CD14-positive monocyte (primary cell): ENCODE data around the gene PAK5. TPM values are rescaled to one million over a fixed set of nuclear protein-coding genes. Genes with fewer than 3 reads are reported as not detected.

ENCODE experiments used
- DNase-seq, 3 donors: peaks; one replicate each; pipeline ENCODE4 v3.0.0-alpha.2; 2011 to 2022
- H2AFZ ChIP-seq: 2 replicates; pipeline ENCODE4 v1.6.0; 2012; ENCODE audit warnings: mild to moderate bottlenecking, low read depth, low read length, inconsistent platforms; ENCODE audit not compliant: insufficient read depth, poor library complexity, severe bottlenecking
- H3K27ac ChIP-seq, 2 donors: 1 replicate in 1 of 2; 2 replicates in 1 of 2; pipeline ENCODE4 v1.5.1; 2012 to 2013; ENCODE audit warnings: low read length in 2 of 2, control low read depth in 1 of 2, inconsistent platforms in 1 of 2, low read depth in 1 of 2, mild to moderate bottlenecking in 1 of 2
- H3K27me3 ChIP-seq, 2 donors: one replicate each; pipeline versions ENCODE4 v1.6.0 to v1.6.1; 2011 to 2013; ENCODE audit warnings: low read length in 2 of 2; ENCODE audit not compliant: control insufficient read depth in 2 of 2, insufficient read depth in 2 of 2
- H3K36me3 ChIP-seq, 2 donors: replicated peaks in 1 of 2; 1 replicate in 1 of 2; 2 replicates in 1 of 2; pipeline versions ENCODE4 v1.5.1 to v1.6.1; 2012 to 2013; ENCODE audit warnings: low read length in 2 of 2, control low read depth in 1 of 2, inconsistent platforms in 1 of 2, mild to moderate bottlenecking in 1 of 2; ENCODE audit not compliant: insufficient read depth in 2 of 2, control insufficient read depth in 1 of 2
- H3K4me1 ChIP-seq, 2 donors: 1 replicate in 1 of 2; 2 replicates in 1 of 2; pipeline versions ENCODE4 v1.5.1 to v1.6.1; 2012 to 2013; ENCODE audit warnings: low read length in 2 of 2, control low read depth in 1 of 2, inconsistent platforms in 1 of 2, mild to moderate bottlenecking in 1 of 2, moderate library complexity in 1 of 2; ENCODE audit not compliant: insufficient read depth in 2 of 2, control insufficient read depth in 1 of 2
- H3K4me2 ChIP-seq: replicated peaks from 2 replicates; pipeline ENCODE3; 2012; ENCODE audit warnings: low read length, moderate library complexity, mild to moderate bottlenecking; ENCODE audit not compliant: poor library complexity, severe bottlenecking; ENCODE audit errors: extremely low read depth
- H3K4me3 ChIP-seq, 3 experiments: fragments of 200-600 bp in 1 of 3; sonication (generic) in 1 of 3; replicated peaks in 1 of 3; 1 replicate in 2 of 3; 2 replicates in 1 of 3; pipeline ENCODE4 v1.5.1; 2011 to 2013; ENCODE audit warnings: low read length in 3 of 3, mild to moderate bottlenecking in 3 of 3, control low read depth in 2 of 3, low read depth in 2 of 3, inconsistent platforms in 1 of 3, moderate library complexity in 1 of 3
- H3K79me2 ChIP-seq: 2 replicates; pipeline ENCODE4 v1.6.0; 2012; ENCODE audit warnings: mild to moderate bottlenecking, control low read depth, inconsistent platforms, low read length, moderate library complexity; ENCODE audit not compliant: insufficient read depth
- H3K9ac ChIP-seq: 2 replicates; pipeline ENCODE4 v1.6.0; 2017; ENCODE audit warnings: low read length, mild to moderate bottlenecking; ENCODE audit not compliant: insufficient read depth, poor library complexity, severe bottlenecking
- H3K9me3 ChIP-seq, 2 donors: replicated peaks in 1 of 2; 1 replicate in 1 of 2; 2 replicates in 1 of 2; pipeline versions ENCODE4 v1.5.1 to v1.6.1; 2012 to 2013; ENCODE audit warnings: low read length in 2 of 2, control low read depth in 1 of 2; ENCODE audit not compliant: control insufficient read depth in 1 of 2, insufficient read depth in 1 of 2
- H4K20me1 ChIP-seq: 2 replicates; pipeline ENCODE4 v1.6.0; 2012; ENCODE audit warnings: mild to moderate bottlenecking, low read length, control low read depth, moderate library complexity; ENCODE audit not compliant: insufficient read depth
- H3K27ac Mint-ChIP-seq, 7 donors: one replicate each; pipeline ENCODE4 v1.8.0; 2020; ENCODE audit warnings: mild to moderate bottlenecking in 7 of 7, mixed read lengths in 7 of 7, moderate library complexity in 6 of 7, inconsistent platforms in 2 of 7
- H3K27me3 Mint-ChIP-seq, 3 donors: one replicate each; pipeline ENCODE4 v1.8.0; 2021 to 2022; ENCODE audit warnings: low read depth in 3 of 3, mild to moderate bottlenecking in 3 of 3, mixed read lengths in 3 of 3, moderate library complexity in 3 of 3, inconsistent platforms in 1 of 3
- H3K36me3 Mint-ChIP-seq, 2 donors: one replicate each; pipeline ENCODE4 v1.8.0; 2020; ENCODE audit warnings: mixed read lengths in 2 of 2, inconsistent platforms in 1 of 2, mild to moderate bottlenecking in 1 of 2
- H3K4me1 Mint-ChIP-seq: one replicate; pipeline ENCODE4 v1.8.0; 2020; ENCODE audit warnings: mild to moderate bottlenecking, mixed read lengths
- H3K4me3 Mint-ChIP-seq, 2 donors: one replicate each; pipeline ENCODE4 v1.8.0; 2020; ENCODE audit warnings: mild to moderate bottlenecking in 2 of 2, mixed read lengths in 2 of 2, moderate library complexity in 1 of 2
- H3K9me3 Mint-ChIP-seq, 7 donors: one replicate each; pipeline ENCODE4 v1.8.0; 2020 to 2022; ENCODE audit warnings: mixed read lengths in 7 of 7, mild to moderate bottlenecking in 6 of 7, moderate library complexity in 6 of 7, inconsistent platforms in 2 of 7
- WGBS: methylation state at CpG from one replicate; pipeline ENCODE4 v1.1.5; 2013; ENCODE audit warnings: missing lambda C conversion rate; ENCODE audit not compliant: insufficient coverage; 5-methylcytosine and 5-hydroxymethylcytosine counted together
- intact Hi-C, 2 donors: fragments of 100-400 bp; cut with micrococcal nuclease; formaldehyde crosslinking; loops; one replicate each; pipeline versions ENCODE4 v1.15.0 to v1.15.1; 2023
- polyA plus RNA-seq, 3 donors: library from polyadenylated mRNA; depleted of rRNA in 1 of 3; unstranded in 2 of 3; stranded (reverse) in 1 of 3; fragments of 300-500 nt in 2 of 3; fragments of >200 nt in 1 of 3; fragmentation: Illumina TruSeq in 2 of 3; gene quantifications; 1 replicate in 2 of 3; 2 replicates in 1 of 3; pipeline ENCODE4 v1.2.3, GENCODE V29; 2012 to 2021
- TF ChIP-seq, protein P1 (sequence below): fragments of 200-600 bp; IDR thresholded peaks from one replicate; pipeline ENCODE4 v1.8.0; 2022; ENCODE audit warnings: antibody characterized with exemption, mild to moderate bottlenecking

The PAK5 gene
- polyA plus RNA-seq, 3 donors: not detected

DNA sequence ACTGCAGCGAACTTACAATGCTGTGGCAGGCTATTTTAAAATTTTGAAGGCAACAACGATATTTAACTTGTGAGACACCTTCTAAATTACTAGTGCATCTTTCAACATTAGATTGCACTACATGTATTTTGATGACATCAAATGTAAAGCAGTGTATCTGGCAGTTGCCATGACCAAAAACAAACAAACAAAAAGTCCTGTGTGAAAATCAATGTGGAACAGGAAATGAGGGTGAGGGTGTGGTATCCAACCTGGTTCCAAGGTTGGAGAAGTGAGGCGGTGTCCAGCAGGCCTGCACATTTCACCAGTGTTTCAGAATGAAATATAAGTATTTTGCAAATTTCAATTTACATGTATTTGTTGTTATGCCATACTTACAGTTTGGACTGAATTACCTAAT lies 212.5 kb downstream of the PAK5 start:
- Histone ChIP-seq H3K4me2 (no peak overlapping the region), H3K79me2 (no peaks in the 10 kb centered on the region), H3K27me3 (peaks cover 9 to 14% of the 10 kb centered on the region in 2 donors), H3K4me1 (peaks cover 12 to 13% of the 10 kb centered on the region in 2 donors), H3K27ac (no peak overlapping the region), H3K9me3 (no peaks in the 10 kb centered on the region), H2AFZ (no peak overlapping the region), H3K4me3 (no peak overlapping the region), H4K20me1 (no peaks in the 10 kb centered on the region), H3K36me3 (no peaks in the 10 kb centered on the region), H3K9ac (no peak overlapping the region)
- WGBS: no CpG with 5 or more reads among the region's 3 CpGs
- Mint-ChIP-seq H3K9me3 (peaks cover 0 to 8% (median 0%) of the 10 kb centered on the region in 7 donors), H3K27me3 (peaks cover 10 to 26% (median 21%) of the 10 kb centered on the region in 3 donors), H3K27ac (no peak overlapping the region), H3K36me3 (no peaks in the 10 kb centered on the region), H3K4me3 (no peak overlapping the region), H3K4me1 (peaks cover 17% of the 10 kb centered on the region)
- no peak for DNase-seq
- intact Hi-C loops: loop anchor here in 1 of 2 donors (10.0 kb wide), 1 partner anchor 1918 kb away; no protein-coding TSS in a partner anchor
- TF ChIP-seq, protein P1, sequence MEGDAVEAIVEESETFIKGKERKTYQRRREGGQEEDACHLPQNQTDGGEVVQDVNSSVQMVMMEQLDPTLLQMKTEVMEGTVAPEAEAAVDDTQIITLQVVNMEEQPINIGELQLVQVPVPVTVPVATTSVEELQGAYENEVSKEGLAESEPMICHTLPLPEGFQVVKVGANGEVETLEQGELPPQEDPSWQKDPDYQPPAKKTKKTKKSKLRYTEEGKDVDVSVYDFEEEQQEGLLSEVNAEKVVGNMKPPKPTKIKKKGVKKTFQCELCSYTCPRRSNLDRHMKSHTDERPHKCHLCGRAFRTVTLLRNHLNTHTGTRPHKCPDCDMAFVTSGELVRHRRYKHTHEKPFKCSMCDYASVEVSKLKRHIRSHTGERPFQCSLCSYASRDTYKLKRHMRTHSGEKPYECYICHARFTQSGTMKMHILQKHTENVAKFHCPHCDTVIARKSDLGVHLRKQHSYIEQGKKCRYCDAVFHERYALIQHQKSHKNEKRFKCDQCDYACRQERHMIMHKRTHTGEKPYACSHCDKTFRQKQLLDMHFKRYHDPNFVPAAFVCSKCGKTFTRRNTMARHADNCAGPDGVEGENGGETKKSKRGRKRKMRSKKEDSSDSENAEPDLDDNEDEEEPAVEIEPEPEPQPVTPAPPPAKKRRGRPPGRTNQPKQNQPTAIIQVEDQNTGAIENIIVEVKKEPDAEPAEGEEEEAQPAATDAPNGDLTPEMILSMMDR: no peak

DNA sequence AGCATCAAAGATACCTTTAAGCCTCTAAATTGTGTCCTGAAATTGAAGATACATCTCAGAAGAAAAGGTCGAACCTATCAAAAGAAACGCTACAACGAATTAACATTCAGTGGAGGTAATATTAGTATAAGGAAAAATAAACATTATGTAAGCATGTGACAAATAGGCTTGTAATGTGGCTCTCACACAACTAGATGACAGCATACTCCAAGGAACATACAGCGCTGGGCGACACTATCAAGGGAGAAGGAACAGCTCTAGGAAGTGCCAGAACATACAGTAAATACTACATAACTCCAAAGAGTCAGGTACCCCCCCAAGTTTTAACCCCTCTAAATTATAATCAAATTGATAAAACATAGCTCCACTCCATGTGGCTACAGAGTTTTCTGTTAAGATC lies 220.9 kb downstream of the PAK5 start:
- Histone ChIP-seq H3K9me3 (peaks cover 5 to 8% of the 10 kb centered on the region in 2 donors), H3K27me3 (peaks cover 42 to 43% of the 10 kb centered on the region in 2 donors), H3K36me3 (no peaks in the 10 kb centered on the region), H3K27ac (no peak overlapping the region), H3K4me3 (no peak overlapping the region), H3K4me2 (no peak overlapping the region), H3K4me1 (peaks cover 16 to 19% of the 10 kb centered on the region in 2 donors), H3K79me2 (no peaks in the 10 kb centered on the region), H4K20me1 (no peaks in the 10 kb centered on the region), H2AFZ (no peak overlapping the region), H3K9ac (no peak overlapping the region)
- Mint-ChIP-seq H3K36me3 (no peaks in the 10 kb centered on the region), H3K27ac (no peak overlapping the region), H3K9me3 (peaks cover under 1 to 15% (median 7%) of the 10 kb centered on the region in 7 donors), H3K4me3 (peak overlapping the region in 1 of 2 donors; percentile 40), H3K27me3 (peaks cover 43 to 54% (median 48%) of the 10 kb centered on the region in 3 donors), H3K4me1 (peaks cover 17% of the 10 kb centered on the region)
- no CpG with 5 or more reads among the region's 5 CpGs for WGBS
- TF ChIP-seq, protein P1: no peak
- intact Hi-C loops: loop anchor here (5.0 kb wide), 1 partner anchor 294 kb away; no protein-coding TSS in a partner anchor
- DNase-seq: no peak
